ENCODE measurements around the gene ZNF750.

DNA sequence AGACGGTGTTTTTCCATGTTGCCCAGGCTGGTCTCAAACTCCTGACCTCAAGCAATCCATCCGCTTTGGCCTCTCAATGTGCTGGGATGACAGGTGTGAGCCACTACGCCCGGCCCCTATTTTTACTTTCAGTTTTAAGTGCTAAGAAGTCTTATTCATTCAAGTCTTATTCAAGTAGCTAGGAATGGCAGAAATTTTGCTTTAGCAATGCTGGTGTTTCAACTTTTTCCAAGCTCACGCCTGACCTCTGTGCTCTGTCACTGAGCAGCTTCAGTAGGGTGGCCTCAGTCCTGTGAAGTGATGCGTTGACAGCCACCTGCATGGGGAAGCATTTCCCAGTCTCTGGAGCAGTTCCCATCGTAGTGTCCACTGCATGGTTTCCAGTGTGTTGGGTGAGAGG is 12.9 kb downstream of the ZNF750 start:
- TF ChIP-seq GATA2 (IDR thresholded peaks at IDR 0.05; ENCODE audit: low read depth, low read length): no peak
- no peak for TF ChIP-seq GATA3 (IDR thresholded peaks at IDR 0.05; ENCODE audit: low read depth, low read length)

Measured in SH-SY5Y (cell line).